Right kidney (tissue), 1 donor: ENCODE measurements around the gene MCC.
"Not testable (repeated sequence)": the region's sequence is repeated elsewhere in the genome, so short reads cannot be mapped to it uniquely, and the experiment has no call there.

Experiments used
- DNase-seq: peaks from one replicate; pipeline ENCODE4 v3.0.0-alpha.2; 2016

The MCC gene

GRCh38 chr5:113075019-113075418 lies 413.2 kb downstream of the MCC start:
- no peak for DNase-seq

- not testable (repeated sequence) for DNase-seq
Observed at GRCh38 chr5:113073629-113074034, 414.6 kb downstream of the MCC start.

GRCh38 chr5:113071401-113071800 lies 416.9 kb downstream of the MCC start:
- DNase-seq = no peak

GRCh38 chr5:113070901-113071300 lies 417.4 kb downstream of the MCC start:
- no peak for DNase-seq

- no peak for DNase-seq
Observed at GRCh38 chr5:113068559-113068958, 419.7 kb downstream of the MCC start.

- DNase-seq = no peak
Observed at GRCh38 chr5:113067635-113068344, 420.5 kb downstream of the MCC start.

- no peak for DNase-seq
Observed at GRCh38 chr5:113065626-113066025, 422.6 kb downstream of the MCC start.

- DNase-seq = no peak
Observed at GRCh38 chr5:113064806-113065205, 423.4 kb downstream of the MCC start.

- DNase-seq = no peak
Observed at GRCh38 chr5:113063927-113064326, 424.3 kb downstream of the MCC start.

- DNase-seq = no peak
Observed at GRCh38 chr5:113062869-113063508, 425.3 kb downstream of the MCC start.

GRCh38 chr5:113061846-113062780 lies 426.1 kb downstream of the MCC start:
- no peak for DNase-seq

- no peak for DNase-seq
Observed at GRCh38 chr5:113060408-113061025, 427.7 kb downstream of the MCC start.

- DNase-seq = peak; percentile 64
Observed at GRCh38 chr5:113059232-113060040, 428.8 kb downstream of the MCC start.

- DNase-seq = peak; percentile 42
Observed at GRCh38 chr5:113058706-113059226, 429.5 kb downstream of the MCC start.

- DNase-seq = no peak
Observed at GRCh38 chr5:113058269-113058668, 430.0 kb downstream of the MCC start.

GRCh38 chr5:113057557-113057984 lies 430.7 kb downstream of the MCC start:
- no peak for DNase-seq

GRCh38 chr5:113056988-113057387 lies 431.3 kb downstream of the MCC start:
- no peak for DNase-seq

- DNase-seq = no peak
Observed at GRCh38 chr5:113054899-113055298, 433.4 kb downstream of the MCC start.

- DNase-seq = no peak
Observed at GRCh38 chr5:113053511-113053995, 434.7 kb downstream of the MCC start.

GRCh38 chr5:113052041-113052795 lies 436.0 kb downstream of the MCC start:
- no peak for DNase-seq
